Measurements from ENCODE around the gene LKAAEAR1. TPM values are rescaled to one million over a fixed set of nuclear protein-coding genes. Genes with fewer than 3 reads are reported as not detected.

Gene LKAAEAR1
- total and polyA plus RNA-seq, 8 donors = 0.22 to 0.24 TPM; not detected in 6

DNA sequence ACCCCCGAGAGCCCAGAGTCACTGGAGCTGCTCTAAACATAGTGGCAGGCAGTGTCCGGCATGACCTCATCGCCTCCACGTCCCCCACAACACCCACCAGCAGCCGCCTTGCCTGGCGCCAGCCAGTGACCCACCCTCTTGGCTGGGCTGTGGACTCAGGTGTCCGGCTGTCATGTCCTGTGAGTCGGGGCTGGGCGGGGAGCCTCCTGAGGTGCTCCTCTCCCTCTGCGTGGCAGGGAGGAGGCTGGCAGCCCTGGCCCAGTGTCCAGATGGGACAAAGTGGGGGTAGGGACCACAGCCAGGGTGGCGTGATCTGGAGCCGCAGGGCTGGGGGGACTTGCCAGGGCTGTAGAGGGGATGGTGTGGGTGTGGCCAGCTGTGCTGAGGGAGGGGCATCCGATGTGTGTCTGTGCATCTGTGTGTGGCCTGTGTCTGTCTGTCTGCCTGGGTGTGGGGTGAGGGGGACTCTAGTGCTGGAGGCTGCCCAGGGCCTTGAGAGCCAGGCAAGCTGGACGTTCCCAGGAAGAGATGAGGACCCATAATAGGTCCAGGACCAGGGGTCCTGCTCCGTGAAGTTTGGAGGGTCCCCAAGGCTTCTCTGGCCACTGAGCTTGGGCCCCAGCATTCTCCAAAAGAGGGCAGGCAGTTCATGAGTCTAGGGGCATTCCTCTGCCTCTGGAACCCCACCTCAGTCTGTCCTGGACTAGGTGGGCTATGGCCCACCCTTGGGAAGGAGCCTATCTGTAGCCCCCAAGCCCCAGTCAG is 32.5 kb downstream of the LKAAEAR1 start:
- intact Hi-C loops (cut with DNase I) = no loop called here
- ATAC-seq = no peak
- H3K4me3 ChIP-seq = no peak overlapping the region
- 63 to 75% methylated on average over 14 to 15 of the region's 15 CpGs for WGBS, 2 donors
- H3K27ac ChIP-seq = no peak overlapping the region
- no peaks in the 10 kb centered on the region for H3K4me1 ChIP-seq
- no peaks in the 10 kb centered on the region for H3K36me3 ChIP-seq
- H3K27me3 ChIP-seq = peaks cover 0 to 7% (median 3%) of the 10 kb centered on the region in 4 donors
- H3K9me3 ChIP-seq = no peaks in the 10 kb centered on the region
- no peak for DNase-seq
- TF ChIP-seq, protein P1, sequence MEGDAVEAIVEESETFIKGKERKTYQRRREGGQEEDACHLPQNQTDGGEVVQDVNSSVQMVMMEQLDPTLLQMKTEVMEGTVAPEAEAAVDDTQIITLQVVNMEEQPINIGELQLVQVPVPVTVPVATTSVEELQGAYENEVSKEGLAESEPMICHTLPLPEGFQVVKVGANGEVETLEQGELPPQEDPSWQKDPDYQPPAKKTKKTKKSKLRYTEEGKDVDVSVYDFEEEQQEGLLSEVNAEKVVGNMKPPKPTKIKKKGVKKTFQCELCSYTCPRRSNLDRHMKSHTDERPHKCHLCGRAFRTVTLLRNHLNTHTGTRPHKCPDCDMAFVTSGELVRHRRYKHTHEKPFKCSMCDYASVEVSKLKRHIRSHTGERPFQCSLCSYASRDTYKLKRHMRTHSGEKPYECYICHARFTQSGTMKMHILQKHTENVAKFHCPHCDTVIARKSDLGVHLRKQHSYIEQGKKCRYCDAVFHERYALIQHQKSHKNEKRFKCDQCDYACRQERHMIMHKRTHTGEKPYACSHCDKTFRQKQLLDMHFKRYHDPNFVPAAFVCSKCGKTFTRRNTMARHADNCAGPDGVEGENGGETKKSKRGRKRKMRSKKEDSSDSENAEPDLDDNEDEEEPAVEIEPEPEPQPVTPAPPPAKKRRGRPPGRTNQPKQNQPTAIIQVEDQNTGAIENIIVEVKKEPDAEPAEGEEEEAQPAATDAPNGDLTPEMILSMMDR (IDR thresholded peaks at IDR 0.05) = no peak
- no peak for FAIRE-seq

DNA sequence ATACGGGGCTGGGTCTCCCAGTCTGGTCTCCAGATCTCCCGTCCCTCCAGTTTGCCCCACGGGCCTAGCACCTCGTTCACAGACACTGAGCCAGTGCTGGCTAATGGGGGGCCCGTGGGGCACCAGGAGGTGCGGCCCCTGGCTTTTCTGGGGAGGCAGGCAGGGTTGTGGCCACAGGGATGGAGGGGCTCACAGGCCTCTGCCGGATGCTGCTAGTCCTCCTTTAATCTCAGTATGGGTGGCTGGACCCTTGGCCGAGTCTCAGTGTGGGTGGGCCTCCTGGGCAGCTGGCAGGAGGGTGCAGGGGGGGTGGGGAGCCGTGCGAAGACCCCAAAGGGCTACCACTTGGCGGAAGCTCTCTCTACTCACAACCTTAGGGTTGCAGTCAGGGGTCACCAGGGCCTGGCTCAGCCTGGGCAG is 33.2 kb downstream of the LKAAEAR1 start:
- H3K36me3 ChIP-seq = no peaks in the 10 kb centered on the region
- peaks cover 0 to 7% (median 3%) of the 10 kb centered on the region in 4 donors for H3K27me3 ChIP-seq
- intact Hi-C loops (cut with DNase I) = no loop called here
- no peaks in the 10 kb centered on the region for H3K9me3 ChIP-seq
- DNase-seq (no peak), ATAC-seq (no peak), FAIRE-seq (no peak)
- peak overlapping the region in 1 of 4 donors; percentile 37 for H3K27ac ChIP-seq
- H3K4me1 ChIP-seq = no peaks in the 10 kb centered on the region
- 48 to 63% methylated on average over 9 to 11 of the region's 11 CpGs for WGBS, 2 donors
- TF ChIP-seq, protein P1 (IDR thresholded peaks at IDR 0.05) = no peak
- no peak overlapping the region for H3K4me3 ChIP-seq

DNA sequence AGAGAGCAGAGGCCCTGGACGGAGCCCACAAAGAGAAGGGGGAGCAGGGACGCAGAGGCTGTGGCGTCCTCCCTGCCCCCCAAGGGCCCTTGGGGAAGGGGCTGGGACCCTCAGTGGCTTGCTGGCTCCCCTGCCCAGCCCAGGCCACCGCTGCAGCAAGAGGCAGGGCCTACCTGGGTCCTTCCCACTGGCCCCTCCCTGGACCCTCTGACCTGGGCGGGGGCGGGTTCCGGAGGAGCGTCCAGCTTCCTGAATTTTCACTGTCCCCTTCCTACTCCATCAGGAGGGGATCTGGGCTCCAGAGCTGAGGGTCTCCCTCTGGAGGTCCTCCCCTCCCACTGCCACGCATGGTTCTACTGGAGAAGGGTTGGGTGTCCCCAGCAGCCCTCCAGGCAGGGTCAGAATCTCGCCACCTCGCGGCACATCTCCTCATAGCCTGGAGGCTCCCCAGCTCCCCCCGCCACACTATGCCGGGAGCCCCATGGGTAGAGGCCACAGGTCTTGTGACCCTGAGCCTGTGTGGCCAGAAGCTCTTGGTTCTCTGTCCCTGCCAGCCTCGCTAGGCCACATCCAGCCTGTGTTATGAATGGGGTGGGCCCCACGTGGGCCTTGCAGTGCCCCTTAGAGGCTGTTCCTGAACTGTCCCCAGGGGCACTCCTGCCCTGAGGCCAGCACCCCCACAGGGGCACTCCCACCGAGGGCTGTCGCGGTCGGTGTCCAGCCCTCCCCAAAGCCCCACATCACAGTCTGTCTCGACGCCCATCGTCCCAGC is 33.8 kb downstream of the LKAAEAR1 start:
- DNase-seq (no peak), ATAC-seq (no peak), FAIRE-seq (no peak)
- no peaks in the 10 kb centered on the region for H3K9me3 ChIP-seq
- H3K27me3 ChIP-seq = peaks cover 0 to 7% (median 3%) of the 10 kb centered on the region in 4 donors
- TF ChIP-seq, protein P1 (IDR thresholded peaks at IDR 0.05) = no peak
- no peaks in the 10 kb centered on the region for H3K4me1 ChIP-seq
- H3K4me3 ChIP-seq = peak overlapping the region in 1 of 4 donors; percentile 14
- no peaks in the 10 kb centered on the region for H3K36me3 ChIP-seq
- intact Hi-C loops (cut with DNase I) = no loop called here
- 69 to 70% methylated on average over 22 to 23 of the region's 23 CpGs for WGBS, 2 donors
- H3K27ac ChIP-seq = peak overlapping the region in 1 of 4 donors; percentile 37

DNA sequence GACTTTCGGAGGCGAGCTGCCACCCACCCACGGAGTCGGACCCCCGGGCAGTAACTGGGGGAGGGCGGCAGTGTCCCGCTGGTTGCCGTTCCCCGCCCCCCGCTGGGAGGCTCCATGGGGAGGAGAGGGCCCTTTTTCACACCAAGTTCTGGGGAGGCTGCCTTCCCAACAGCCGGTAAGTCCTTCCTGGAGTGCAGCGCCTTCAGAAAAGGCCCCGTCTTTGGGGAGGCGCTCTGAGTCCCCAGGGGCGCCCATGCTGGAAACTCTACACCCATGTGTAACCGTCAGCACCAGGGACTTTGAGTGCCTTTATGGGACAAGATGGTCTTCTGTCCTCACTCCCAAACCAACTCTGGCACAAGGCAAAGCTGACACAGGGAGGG is 34.3 kb downstream of the LKAAEAR1 start:
- TF ChIP-seq, protein P1 (IDR thresholded peaks at IDR 0.05) = no peak
- 35 to 48% methylated on average over 11 to 16 of the region's 16 CpGs for WGBS, 2 donors
- no peaks in the 10 kb centered on the region for H3K36me3 ChIP-seq
- H3K27me3 ChIP-seq = peaks cover 0 to 7% (median 3%) of the 10 kb centered on the region in 4 donors
- no peaks in the 10 kb centered on the region for H3K9me3 ChIP-seq
- H3K4me1 ChIP-seq = no peaks in the 10 kb centered on the region
- FAIRE-seq = no peak
- H3K4me3 ChIP-seq = peak overlapping the region in 2 of 4 donors; percentile 11 to 14
- intact Hi-C loops (cut with DNase I) = no loop called here
- no peak for ATAC-seq
- DNase-seq = no peak
- H3K27ac ChIP-seq = no peak overlapping the region
